ENCODE measurements around the gene GSTP1. TPM values are rescaled to one million over a fixed set of nuclear protein-coding genes. Genes with fewer than 3 reads are reported as not detected.

Gene GSTP1
- polyA plus RNA-seq, 1 of the 3 experiments (the other 2 are of a cell fraction): 745 TPM

- no peak overlapping the region for H3K27ac ChIP-seq (ENCODE audit: low read depth in 2 of 2, low read length in 1 of 2)
- no peaks in the 10 kb centered on the region for H3K9me2 ChIP-seq
- H4K20me1 ChIP-seq (ENCODE audit: insufficient read depth): no peaks in the 10 kb centered on the region
- H2AFZ ChIP-seq (ENCODE audit: low read depth): no peak overlapping the region
- DNase-seq: no peak
- H3K4me3 ChIP-seq (ENCODE audit: low read depth in 2 of 2, low read length in 1 of 2): no peak overlapping the region
- no peak overlapping the region for H3K9ac ChIP-seq
- H3K79me2 ChIP-seq (ENCODE audit: insufficient read depth): peaks cover 17% of the 10 kb centered on the region
- 89% methylated on average over 6 of the region's 8 CpGs for WGBS (ENCODE audit: low lambda C conversion rate)
- no peaks in the 10 kb centered on the region for H3K27me3 ChIP-seq (ENCODE audit: insufficient read depth)
- H3K4me1 ChIP-seq (ENCODE audit: control insufficient read depth in 1 of 2, insufficient read depth in 2 of 2, low read depth in 1 of 2, low read length in 1 of 2): peaks cover 7 to 13% of the 10 kb centered on the region in 2 experiments; a peak in 3 of 4 replicates
- CTCF ChIA-PET: interaction anchor here (1.1 to 2.4 kb wide), 3 partner anchors 21 to 34 kb away, joined by 3 to 17 read pairs (median 5); partner anchors contain the start of gene NUDT8
- no peak for TF ChIP-seq NRF1 (IDR thresholded peaks at IDR 0.05; ENCODE audit: low read depth, low read length)
- no peak for TF ChIP-seq GABPA (IDR thresholded peaks at IDR 0.05; ENCODE audit: low read depth)
- no peak for TF ChIP-seq MEF2A (IDR thresholded peaks at IDR 0.05; ENCODE audit: borderline replicate concordance, low read depth)
- TF ChIP-seq TCF12 (IDR thresholded peaks at IDR 0.05): no peak
- TF ChIP-seq REST (IDR thresholded peaks at IDR 0.05; ENCODE audit: low read depth, low read length): no peak
- no peak for TF ChIP-seq RXRA (IDR thresholded peaks at IDR 0.05; ENCODE audit: borderline replicate concordance, low read depth)
- TF ChIP-seq EZH2phosphoT487 (IDR thresholded peaks at IDR 0.05; ENCODE audit: borderline replicate concordance, low read depth): no peak
- no peak for TF ChIP-seq YY1 (IDR thresholded peaks at IDR 0.05; ENCODE audit: low read depth)
- TF ChIP-seq SMC3 (IDR thresholded peaks at IDR 0.05; ENCODE audit: low read depth, low read length): no peak
- no peak for TF ChIP-seq ELF1 (IDR thresholded peaks at IDR 0.05)
- TF ChIP-seq POLR2AphosphoS5 (IDR thresholded peaks at IDR 0.05; ENCODE audit: low read depth, low read length): no peak
- no peaks in the 10 kb centered on the region for H3F3A ChIP-seq (replicated peaks; ENCODE audit: insufficient read depth)
- no peaks in the 10 kb centered on the region for H3K9me3 ChIP-seq
- H3K36me3 ChIP-seq (replicated peaks in 1 of 2; ENCODE audit: control insufficient read depth in 1 of 2, insufficient read depth in 2 of 2, low read length in 1 of 2): peaks cover 5 to 41% of the 10 kb centered on the region in 2 experiments
- POLR2A ChIA-PET: interaction anchor here (1.4 kb wide), 1 partner anchor 24 kb away, joined by 3 read pairs; no protein-coding TSS in a partner anchor
- no peak overlapping the region for H3K4me2 ChIP-seq
Observed at GRCh38 chr11:67608486-67608885, 24.9 kb downstream of the GSTP1 start.

GRCh38 chr11:67609316-67609715 is 25.7 kb downstream of the GSTP1 start:
- H3K27me3 ChIP-seq (ENCODE audit: insufficient read depth): no peaks in the 10 kb centered on the region
- H3K4me3 ChIP-seq (ENCODE audit: low read depth in 2 of 2, low read length in 1 of 2): no peak overlapping the region
- DNase-seq: no peak
- peaks cover 2% of the 10 kb centered on the region; the same call in 1 of the 2 replicates for H4K20me1 ChIP-seq (ENCODE audit: insufficient read depth)
- no peak overlapping the region for H3K27ac ChIP-seq (ENCODE audit: low read depth in 2 of 2, low read length in 1 of 2)
- H2AFZ ChIP-seq (ENCODE audit: low read depth): no peak overlapping the region
- ChIA-PET CTCF (interaction anchor here (0.8 to 2.4 kb wide), 2 partner anchors 20 to 30 kb away, joined by 3 to 17 read pairs; partner anchors contain the start of genes NUDT8 and TBX10), POLR2A (no interaction called here)
- H3K9ac ChIP-seq: no peak overlapping the region
- peaks cover 7 to 13% of the 10 kb centered on the region in 2 experiments; a peak in 3 of 4 replicates for H3K4me1 ChIP-seq (ENCODE audit: control insufficient read depth in 1 of 2, insufficient read depth in 2 of 2, low read depth in 1 of 2, low read length in 1 of 2)
- TF ChIP-seq MEF2A (IDR thresholded peaks at IDR 0.05; ENCODE audit: borderline replicate concordance, low read depth): no peak
- no peak for TF ChIP-seq NFIC (IDR thresholded peaks at IDR 0.05; ENCODE audit: borderline replicate concordance)
- no peak for TF ChIP-seq JUND (IDR thresholded peaks at IDR 0.05)
- TF ChIP-seq REST (IDR thresholded peaks at IDR 0.05; ENCODE audit: low read depth, low read length): no peak
- no peak for TF ChIP-seq IRF3 (IDR thresholded peaks at IDR 0.05; ENCODE audit: low read depth, low read length)
- TF ChIP-seq GABPA (IDR thresholded peaks at IDR 0.05; ENCODE audit: low read depth): no peak
- TF ChIP-seq TEAD4 (IDR thresholded peaks at IDR 0.05; ENCODE audit: borderline replicate concordance, insufficient read depth): no peak
- TF ChIP-seq ZBTB33 (IDR thresholded peaks at IDR 0.05; ENCODE audit: borderline replicate concordance, low read depth): no peak
- WGBS (ENCODE audit: low lambda C conversion rate): 93% methylated on average over 8 of the region's 10 CpGs
- no peaks in the 10 kb centered on the region for H3F3A ChIP-seq (replicated peaks; ENCODE audit: insufficient read depth)
- H3K79me2 ChIP-seq (ENCODE audit: insufficient read depth): peaks cover 17% of the 10 kb centered on the region
- H3K4me2 ChIP-seq: no peak overlapping the region
- no peaks in the 10 kb centered on the region for H3K9me3 ChIP-seq
- H3K9me2 ChIP-seq: no peaks in the 10 kb centered on the region
- peaks cover 5 to 42% of the 10 kb centered on the region in 2 experiments for H3K36me3 ChIP-seq (replicated peaks in 1 of 2; ENCODE audit: control insufficient read depth in 1 of 2, insufficient read depth in 2 of 2, low read length in 1 of 2)
